ENCODE results near the gene ZMYND11. TPM values are rescaled to one million over a fixed set of nuclear protein-coding genes. Genes with fewer than 3 reads are reported as not detected.
"Not testable (repeated sequence)": the region's sequence is repeated elsewhere in the genome, so short reads cannot be mapped to it uniquely, and the experiment has no call there.

The ZMYND11 gene
- total RNA-seq, 1 donor from 2014 or later: 49.2 TPM

GRCh38 chr10:251982-252582 is 116.8 kb downstream of the ZMYND11 start:
- Histone ChIP-seq H3K36me3 (ENCODE audit: control insufficient read depth, insufficient read depth, low read length) (peaks cover 9% of the 10 kb centered on the region), H3K4me3 (ENCODE audit: low read depth, low read length) (no peak overlapping the region), H3K27me3 (ENCODE audit: control insufficient read depth, insufficient read depth, low read length) (no peaks in the 10 kb centered on the region)
- no peak for TF ChIP-seq CTCF (IDR thresholded peaks at IDR 0.05; ENCODE audit: insufficient read depth, low read length, severe bottlenecking)
- DNase-seq (ENCODE audit: low read depth): no peak
- peak; percentile 52 for FAIRE-seq

GRCh38 chr10:260819-261429 is 125.7 kb downstream of the ZMYND11 start:
- DNase-seq (ENCODE audit: low read depth) (no peak), FAIRE-seq (no peak)
- no peaks in the 10 kb centered on the region for H3K27me3 ChIP-seq (ENCODE audit: control insufficient read depth, insufficient read depth, low read length)
- H3K4me3 ChIP-seq (ENCODE audit: low read depth, low read length): no peak overlapping the region
- TF ChIP-seq CTCF (IDR thresholded peaks at IDR 0.05; ENCODE audit: insufficient read depth, low read length, severe bottlenecking): no peak
- H3K36me3 ChIP-seq (ENCODE audit: control insufficient read depth, insufficient read depth, low read length): no peaks in the 10 kb centered on the region

GRCh38 chr10:264160-265073 is 129.2 kb downstream of the ZMYND11 start:
- H3K36me3 ChIP-seq (ENCODE audit: control insufficient read depth, insufficient read depth, low read length); H3K4me3 ChIP-seq (ENCODE audit: low read depth, low read length); H3K27me3 ChIP-seq (ENCODE audit: control insufficient read depth, insufficient read depth, low read length); DNase-seq (ENCODE audit: low read depth): not testable (repeated sequence)
- peak; percentile 72 for FAIRE-seq

GRCh38 chr10:265074-265440 is 129.8 kb downstream of the ZMYND11 start:
- not testable (repeated sequence) for FAIRE-seq; H3K36me3 ChIP-seq (ENCODE audit: control insufficient read depth, insufficient read depth, low read length); H3K4me3 ChIP-seq (ENCODE audit: low read depth, low read length); H3K27me3 ChIP-seq (ENCODE audit: control insufficient read depth, insufficient read depth, low read length); DNase-seq (ENCODE audit: low read depth)

- not testable (repeated sequence) for H3K27me3 ChIP-seq (ENCODE audit: control insufficient read depth, insufficient read depth, low read length); DNase-seq (ENCODE audit: low read depth); H3K36me3 ChIP-seq (ENCODE audit: control insufficient read depth, insufficient read depth, low read length); H3K4me3 ChIP-seq (ENCODE audit: low read depth, low read length); FAIRE-seq
Measured at GRCh38 chr10:265816-266588, 130.7 kb downstream of the ZMYND11 start.

- DNase-seq (ENCODE audit: low read depth): peak; percentile 52
- Histone ChIP-seq H3K27me3 (ENCODE audit: control insufficient read depth, insufficient read depth, low read length) (no peaks in the 10 kb centered on the region), H3K4me3 (ENCODE audit: low read depth, low read length) (no peak overlapping the region), H3K36me3 (ENCODE audit: control insufficient read depth, insufficient read depth, low read length) (no peaks in the 10 kb centered on the region)
- TF ChIP-seq CTCF (IDR thresholded peaks at IDR 0.05; ENCODE audit: insufficient read depth, low read length, severe bottlenecking): no peak
- no peak for FAIRE-seq
Measured at GRCh38 chr10:266974-267425, 131.7 kb downstream of the ZMYND11 start.

GRCh38 chr10:267705-268104 is 132.4 kb downstream of the ZMYND11 start:
- Histone ChIP-seq H3K4me3 (ENCODE audit: low read depth, low read length) (no peak overlapping the region), H3K36me3 (ENCODE audit: control insufficient read depth, insufficient read depth, low read length) (no peaks in the 10 kb centered on the region), H3K27me3 (ENCODE audit: control insufficient read depth, insufficient read depth, low read length) (no peaks in the 10 kb centered on the region)
- TF ChIP-seq CTCF (IDR thresholded peaks at IDR 0.05; ENCODE audit: insufficient read depth, low read length, severe bottlenecking): no peak
- DNase-seq (ENCODE audit: low read depth) (no peak), FAIRE-seq (no peak)
